ENCODE data around the gene ENAH.
"Not testable (repeated sequence)": the region's sequence is repeated elsewhere in the genome, so short reads cannot be mapped to it uniquely, and the experiment has no call there.

ENAH gene

DNA sequence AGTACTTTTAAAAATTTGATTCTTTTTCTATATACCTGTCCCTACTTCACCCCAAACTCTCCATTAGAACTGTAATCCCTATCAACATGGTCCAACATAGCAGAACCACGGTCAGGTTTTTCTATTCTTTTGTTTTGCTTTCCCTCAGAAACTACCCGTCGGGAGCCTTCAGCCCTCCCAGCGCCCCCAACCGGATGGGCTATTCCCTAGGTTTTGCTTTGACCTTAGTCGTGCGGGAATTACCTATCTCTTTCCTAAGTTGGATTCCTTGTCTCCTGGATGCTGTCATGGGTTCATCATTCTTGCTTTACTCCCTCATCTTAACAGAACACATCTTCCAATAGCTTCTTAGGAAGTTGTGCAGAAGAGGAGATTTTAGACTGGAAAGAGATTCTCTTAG, 127.5 kb downstream of the ENAH start:
- DNase-seq (ENCODE audit: low read depth), result no peak

DNA sequence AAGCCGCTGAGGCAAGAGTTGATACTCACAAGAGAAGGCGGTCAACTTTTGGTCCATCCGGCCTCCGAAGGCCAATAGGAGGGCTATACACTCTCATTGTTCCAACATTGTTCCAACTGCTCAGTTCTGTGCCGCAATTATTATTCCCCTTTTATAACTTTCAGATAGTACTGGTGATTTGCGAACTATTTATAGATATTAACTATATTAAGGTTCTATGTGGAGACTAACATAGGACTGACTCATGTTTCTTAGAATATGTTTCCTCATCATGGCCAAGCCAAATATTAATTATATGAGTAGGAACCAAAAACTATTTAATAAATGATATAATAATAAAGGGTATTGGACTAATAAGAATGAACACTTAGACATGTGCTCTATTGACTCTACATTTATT, 128.4 kb downstream of the ENAH start:
- DNase-seq (ENCODE audit: low read depth), result no peak

DNA sequence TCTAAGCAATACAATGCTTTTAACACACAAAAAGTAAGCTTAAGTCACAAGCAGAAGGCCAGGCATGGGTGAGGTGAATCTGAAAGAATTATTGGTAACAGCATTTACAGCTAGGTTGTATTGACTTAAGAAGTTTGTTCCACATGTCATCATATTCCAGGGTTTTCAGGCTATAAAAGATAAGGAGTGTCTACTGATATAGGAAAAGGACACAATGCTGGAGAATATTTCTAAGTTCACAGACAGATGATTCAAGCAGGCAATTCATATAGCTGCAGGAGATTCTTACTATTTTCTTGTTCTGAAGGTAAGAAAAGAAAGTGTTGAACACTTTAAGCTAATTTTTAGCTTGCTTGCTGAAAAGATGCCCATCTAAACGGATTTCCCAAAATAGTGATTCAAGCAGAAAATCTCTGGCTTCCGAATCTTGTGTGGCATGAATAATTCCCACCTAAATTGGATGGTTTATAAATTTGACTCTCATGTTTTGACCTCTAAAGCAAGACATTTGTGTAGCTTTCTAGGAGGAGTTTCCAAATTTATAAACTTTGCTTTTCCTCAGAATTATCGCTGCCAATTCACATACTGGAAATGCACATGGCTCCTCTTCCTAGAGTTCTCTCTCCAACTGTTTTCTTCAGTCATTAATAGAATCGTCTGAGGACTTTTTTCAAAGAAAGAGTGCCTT, 129.5 kb downstream of the ENAH start:
- DNase-seq (ENCODE audit: low read depth), result no peak

DNA sequence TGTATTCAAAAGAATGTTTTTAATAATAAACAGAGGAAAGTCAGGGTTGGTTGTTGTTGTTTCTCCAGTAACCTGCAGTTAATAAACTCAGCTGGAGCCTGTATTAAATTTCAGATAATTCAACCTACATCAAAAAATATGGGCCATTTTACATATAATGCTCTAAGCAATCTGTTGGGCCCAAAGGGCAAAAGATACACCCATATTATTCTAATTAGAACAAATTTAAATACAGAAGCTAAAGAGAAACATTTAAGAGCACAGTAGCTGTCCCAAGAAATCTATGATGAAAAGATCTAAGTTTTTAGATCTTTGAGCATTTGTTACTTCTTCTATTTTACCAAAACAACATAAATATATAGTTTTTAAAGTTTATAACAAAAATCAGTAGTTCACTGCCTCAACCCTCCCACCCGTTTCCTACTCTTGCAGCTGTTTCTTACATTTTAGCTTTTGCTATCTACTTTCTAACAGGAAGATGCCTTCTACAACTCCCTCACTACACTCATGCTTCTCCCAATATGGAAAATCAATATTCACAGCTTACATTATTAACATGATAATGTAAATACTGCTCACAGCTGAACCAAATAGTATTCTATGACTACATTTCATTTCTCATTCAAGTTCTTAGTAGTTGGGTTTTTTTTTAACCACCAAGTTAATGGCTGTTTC, 130.2 kb downstream of the ENAH start:
- no peak for DNase-seq (ENCODE audit: low read depth)

DNA sequence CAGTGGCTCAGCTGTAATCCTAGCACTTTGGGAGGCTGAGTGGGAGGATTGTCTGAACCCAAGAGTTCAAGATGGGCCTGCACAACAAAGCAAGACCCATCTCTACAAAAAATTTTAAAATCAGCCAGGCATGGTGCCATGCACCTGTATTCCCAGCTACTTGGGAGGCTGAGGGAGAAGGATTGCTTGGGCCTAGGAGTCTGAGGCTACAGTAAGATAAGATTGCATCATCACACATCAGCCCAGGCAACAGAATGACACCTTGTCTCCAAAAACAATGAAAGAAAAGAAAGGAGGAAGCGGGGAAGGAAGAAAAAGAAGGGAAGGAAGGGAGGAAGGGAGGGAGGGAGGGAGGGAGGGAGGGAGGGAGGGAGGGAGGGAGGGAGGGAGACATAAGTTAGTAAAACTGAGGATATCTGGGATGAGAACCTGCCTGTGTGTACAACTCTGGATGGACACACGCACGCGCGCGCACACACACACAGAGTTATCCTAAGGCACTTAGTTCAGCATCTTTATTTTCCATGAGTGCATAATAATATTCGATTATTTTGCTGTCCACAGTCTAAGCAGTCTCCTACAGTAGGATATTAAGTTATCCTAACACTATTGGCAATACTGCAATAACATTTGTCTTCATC, 132.2 kb downstream of the ENAH start:
- no peak for DNase-seq (ENCODE audit: low read depth)

DNA sequence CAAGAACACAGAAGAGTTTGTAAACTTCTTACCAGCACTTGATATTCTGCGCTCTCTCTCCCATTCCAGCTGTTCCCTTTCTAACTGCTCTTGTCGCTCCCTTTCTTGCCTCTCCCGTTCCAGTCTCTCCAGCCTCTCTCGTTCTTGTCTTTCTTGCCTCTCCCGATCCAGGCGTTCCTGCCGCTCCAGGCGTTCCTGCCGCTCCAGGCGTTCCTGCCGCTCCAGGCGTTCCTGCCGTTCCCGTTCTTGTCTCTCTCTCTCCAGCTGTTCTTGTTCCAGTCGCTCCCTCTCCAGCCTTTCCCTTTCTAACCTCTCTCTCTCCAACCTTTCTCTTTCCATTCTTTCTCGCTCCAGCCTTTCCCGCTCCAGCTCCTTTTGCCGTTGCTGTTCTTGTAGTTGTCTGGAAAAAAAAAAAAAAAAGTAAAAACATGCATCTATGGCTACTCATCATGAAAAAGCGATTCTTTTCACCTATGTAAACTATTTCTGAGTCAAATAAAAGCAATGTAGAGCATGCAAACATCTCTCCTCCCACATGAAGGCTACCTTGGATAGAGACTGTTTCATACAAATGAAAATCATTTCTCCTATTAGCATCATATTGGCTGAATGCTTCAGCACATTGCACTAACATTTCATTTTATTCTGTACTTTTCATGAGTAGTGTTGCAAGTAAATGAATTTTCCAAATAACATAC, 133.6 kb downstream of the ENAH start:
- DNase-seq (ENCODE audit: low read depth), result no peak

DNA sequence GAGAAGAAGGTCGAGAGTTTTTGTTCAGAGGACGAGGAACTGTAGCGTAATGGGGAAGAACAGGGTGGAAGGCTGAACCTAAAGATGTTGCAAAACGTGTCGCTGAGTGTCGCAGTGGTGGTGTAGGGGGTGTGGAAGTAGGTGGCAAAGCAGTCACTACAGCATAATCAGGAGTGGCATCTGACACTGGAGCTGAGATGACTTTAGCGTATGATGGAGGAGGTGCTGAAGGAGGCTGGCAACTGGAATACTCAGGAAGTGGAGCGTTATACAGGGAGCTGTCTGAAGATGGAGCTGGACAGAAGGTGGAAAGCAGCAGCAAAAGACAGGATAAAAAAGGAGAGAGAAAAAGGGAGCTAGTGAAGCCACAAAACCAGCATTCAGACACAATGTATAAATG, 135.2 kb downstream of the ENAH start:
- no peak for DNase-seq (ENCODE audit: low read depth)

DNA sequence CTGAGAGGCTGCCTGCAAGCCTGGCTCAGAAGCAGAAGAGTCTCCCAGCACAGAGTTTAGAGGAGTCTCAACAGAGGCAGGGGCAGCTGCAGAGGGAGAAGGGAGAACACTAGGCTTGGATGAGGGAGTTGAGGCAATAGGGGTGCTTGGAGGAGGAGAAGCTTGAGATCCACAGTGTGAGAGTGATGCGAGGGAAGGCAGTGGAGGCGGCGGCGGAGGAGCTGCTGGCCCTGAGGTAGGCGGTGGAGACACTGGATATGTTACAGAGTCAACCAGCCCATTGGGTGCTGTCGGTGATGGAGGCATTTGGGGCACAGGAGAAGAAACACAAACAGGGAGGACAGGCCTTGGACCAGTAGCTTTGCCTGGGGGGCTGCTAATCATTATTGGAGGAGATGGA, 135.7 kb downstream of the ENAH start:
- no peak for DNase-seq (ENCODE audit: low read depth)

DNA sequence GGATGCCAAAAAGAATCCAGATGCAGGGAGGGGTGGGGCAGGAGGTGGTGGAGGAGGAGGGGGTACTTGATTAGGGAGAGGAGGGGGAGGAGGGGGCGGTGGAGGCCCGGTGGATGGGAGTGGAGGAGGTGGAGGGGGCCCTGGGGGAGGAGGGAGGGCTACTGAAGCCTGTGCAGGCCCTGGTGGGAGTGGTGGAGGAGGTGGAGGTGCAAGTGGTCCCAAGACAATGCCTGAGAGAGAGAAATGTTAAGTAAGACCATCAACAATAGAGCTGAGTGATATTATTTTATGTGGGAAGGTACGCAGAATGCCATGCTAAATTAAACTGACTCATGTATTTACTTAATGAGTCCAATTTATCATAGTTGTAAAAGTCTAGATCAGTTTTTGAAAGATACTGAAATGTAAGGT, 138.2 kb downstream of the ENAH start:
- DNase-seq (ENCODE audit: low read depth), result no peak

DNA sequence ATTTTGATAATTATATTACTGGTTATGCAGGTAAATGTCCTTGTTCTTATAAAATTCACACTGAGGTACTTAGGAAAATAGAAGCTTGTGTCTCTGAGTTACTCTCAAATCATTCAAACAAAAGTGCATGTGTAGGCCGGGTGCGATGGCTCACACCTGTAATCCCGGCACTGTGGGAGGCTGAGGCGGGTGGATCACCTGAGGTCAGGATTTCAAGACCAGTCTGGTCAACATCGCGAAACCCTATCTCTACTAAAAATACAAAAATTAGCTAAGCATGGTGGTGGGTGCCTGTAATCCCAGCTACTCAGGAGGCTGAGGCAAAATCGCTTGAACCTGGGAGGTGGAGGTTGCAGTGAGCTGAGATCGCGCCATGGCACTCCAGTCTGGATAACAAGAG, 139.3 kb downstream of the ENAH start:
- DNase-seq (ENCODE audit: low read depth), result not testable (repeated sequence)

DNA sequence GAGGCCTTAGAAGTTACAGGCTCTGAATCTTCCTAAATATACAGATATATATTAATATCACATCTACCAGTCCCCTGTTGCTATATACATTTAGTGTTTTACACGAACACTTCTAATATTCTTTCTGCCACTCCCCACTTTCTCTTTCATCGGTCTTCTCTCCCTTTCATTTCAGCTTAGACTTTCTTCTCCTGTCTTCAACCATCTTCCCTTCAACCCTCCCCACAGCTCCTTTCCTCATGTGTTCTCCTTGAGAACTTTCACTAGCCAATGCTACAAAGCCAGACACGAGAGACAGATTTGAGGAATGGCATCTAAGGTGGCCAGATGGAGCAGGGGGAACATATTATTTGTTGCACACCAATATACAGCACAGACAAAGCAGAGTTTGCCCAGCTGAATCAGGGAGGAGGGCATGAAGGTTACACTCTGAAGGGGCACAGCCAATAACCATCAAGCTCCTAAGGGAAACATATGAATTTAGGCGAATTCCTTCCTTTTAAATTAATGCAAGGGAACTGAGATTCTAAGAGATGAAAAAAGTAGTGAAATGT, 141.0 kb downstream of the ENAH start:
- no peak for DNase-seq (ENCODE audit: low read depth)

DNA sequence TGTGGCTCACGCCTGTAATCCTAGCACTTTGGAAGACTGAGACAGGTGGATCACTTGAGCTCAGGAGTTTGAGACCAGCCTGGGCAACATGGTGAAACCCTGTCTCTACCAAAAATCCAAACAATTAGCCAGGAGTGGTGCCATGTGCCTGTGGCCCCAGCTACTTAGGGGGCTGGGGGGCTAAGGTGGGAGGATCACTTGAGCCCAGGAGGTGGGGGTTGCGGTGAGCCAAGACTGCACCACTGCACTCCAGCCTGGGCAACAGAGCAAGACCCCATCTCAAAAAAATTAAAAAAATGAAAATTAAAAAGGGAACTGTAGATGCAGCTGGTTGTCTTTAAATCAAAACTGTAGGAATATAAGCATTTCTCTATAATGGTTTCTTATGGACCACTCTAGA, 142.2 kb downstream of the ENAH start:
- DNase-seq (ENCODE audit: low read depth), result not testable (repeated sequence)

DNA sequence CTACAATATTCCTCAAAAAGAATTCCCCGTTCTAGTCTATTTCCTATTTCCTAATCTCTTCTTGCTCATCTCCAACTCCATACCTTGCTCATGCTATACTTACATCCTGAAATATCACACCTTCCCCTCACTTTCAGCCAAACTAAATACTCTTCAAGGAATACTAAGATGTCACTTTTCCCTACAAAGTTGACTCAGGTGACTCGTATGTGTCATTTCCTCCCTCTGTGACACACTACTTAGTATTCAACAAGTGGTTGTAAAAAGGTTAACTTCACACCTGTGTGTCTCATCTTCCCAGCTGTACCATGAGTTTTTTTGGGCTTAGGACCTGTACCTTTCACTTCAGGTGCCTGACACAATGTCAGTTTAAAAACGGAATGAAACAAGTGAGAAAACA, 143.2 kb downstream of the ENAH start:
- DNase-seq (ENCODE audit: low read depth), result no peak

DNA sequence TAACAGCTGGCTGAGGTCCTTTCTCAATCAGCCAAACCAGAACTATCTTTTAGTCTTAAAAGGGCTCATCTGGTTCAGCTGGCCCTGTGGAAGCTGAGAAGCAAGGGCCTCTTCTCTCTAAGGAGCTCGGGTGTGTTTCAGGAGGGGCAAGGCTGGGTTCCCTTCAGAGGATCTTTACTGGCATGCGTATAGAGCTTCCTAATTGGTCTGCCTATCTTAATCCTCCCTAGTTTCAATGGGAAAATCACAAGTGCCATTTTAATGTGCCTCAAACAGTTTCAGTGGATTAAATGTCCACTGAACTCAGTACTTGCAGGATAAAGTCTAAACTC, 143.6 kb downstream of the ENAH start:
- DNase-seq (ENCODE audit: low read depth), result no peak

DNA sequence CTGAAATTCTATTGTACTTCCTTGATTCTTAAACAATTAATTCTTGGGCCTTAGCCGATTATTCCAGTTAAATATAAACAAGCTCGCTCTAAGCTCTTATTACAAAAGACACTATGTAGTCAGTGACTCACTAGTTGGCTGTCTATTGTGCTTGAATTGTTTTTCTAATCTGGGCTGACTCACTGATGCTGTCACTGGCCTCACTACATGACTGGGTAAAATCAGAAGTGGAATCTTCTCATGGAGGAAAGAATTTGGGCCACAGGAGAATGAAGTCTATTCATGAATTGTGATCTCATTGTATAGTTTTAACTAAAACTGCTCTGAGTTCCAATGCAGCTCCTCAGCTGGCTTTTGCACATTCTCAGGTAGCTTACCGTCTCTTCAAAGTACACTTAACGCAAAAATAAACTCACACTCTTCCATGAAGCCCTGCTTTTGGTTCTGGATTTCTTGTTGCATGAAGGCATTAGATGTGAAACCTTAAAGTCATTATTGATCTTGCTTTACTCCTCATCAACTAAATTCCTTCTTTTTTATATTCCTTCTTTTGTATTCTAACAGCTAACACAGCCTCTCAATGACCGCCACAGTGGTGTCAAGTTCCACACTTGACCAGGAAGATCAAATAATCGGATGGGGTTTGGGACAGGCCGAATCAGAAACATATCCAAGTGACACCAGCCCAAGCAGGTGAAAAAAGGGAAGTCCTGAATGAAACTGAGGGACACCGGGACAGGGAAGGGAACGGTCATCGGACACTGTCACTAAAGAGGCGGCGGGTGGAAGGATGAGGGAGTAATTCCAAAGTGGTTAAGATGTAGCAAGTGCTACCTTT, 144.2 kb downstream of the ENAH start:
- no peak for DNase-seq (ENCODE audit: low read depth)

DNA sequence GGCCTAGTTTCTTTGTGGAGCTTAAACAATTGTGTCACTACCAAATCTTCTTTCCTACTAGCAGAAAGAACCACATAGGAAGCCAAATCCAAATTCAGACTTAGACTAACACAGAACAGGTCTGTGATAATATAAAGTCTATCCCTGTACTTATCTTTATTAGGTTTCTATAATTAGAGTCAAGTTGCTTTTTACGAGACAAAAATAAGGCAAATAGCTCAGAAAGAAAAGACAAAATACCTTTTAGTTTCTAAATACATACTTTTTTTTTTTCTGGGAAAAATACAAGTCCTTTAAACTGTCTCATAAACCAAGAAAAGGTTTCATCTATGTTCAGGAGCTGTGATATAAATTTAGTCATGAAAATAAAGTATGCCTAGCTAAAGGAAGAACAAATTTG, 146.2 kb downstream of the ENAH start:
- DNase-seq (ENCODE audit: low read depth), result no peak

DNA sequence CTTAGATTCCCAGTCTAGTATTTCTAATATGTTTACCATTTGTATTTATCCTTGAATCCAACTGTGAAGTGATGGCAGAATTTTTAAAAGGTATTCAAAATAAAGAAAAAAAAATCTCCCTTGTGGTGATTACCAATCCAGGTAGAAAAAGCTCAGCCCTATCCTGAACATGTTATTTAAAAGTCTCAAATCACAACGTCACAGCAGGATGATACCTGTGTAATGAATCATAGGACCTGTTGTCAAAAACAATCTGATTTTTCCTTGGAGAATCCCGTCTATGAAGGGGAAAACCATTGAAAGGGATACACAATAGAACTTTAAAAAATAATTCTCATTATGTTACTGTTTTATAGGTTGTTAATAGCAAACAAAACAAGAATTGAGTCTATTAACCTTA, 148.1 kb downstream of the ENAH start:
- DNase-seq (ENCODE audit: low read depth), result no peak

DNA sequence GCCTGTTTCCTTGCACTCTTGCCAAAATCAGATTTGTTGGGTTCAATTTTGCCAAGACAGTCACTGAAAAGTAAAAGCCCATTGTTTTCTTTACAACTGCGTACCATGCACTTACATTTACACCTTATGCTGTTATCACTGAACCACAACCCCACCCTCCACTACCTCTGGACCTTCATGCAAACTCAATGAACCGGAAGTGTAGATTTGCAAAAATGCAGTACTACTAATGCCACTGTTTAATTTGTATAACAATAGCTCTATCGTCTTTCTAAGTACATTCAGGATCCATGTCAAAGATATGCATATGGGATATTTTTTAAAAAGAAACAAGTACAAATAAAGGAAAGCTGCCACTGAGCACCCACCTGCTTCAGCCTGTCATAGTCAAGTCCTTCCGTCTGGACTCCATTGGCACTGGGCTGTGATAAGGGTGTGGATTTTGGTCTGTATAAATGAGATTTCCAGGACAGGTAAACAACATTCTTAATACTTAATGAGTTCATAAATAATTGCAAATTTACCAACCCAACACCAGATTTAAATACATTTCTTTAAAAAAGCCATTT, 152.2 kb downstream of the ENAH start:
- no peak for DNase-seq (ENCODE audit: low read depth)

DNA sequence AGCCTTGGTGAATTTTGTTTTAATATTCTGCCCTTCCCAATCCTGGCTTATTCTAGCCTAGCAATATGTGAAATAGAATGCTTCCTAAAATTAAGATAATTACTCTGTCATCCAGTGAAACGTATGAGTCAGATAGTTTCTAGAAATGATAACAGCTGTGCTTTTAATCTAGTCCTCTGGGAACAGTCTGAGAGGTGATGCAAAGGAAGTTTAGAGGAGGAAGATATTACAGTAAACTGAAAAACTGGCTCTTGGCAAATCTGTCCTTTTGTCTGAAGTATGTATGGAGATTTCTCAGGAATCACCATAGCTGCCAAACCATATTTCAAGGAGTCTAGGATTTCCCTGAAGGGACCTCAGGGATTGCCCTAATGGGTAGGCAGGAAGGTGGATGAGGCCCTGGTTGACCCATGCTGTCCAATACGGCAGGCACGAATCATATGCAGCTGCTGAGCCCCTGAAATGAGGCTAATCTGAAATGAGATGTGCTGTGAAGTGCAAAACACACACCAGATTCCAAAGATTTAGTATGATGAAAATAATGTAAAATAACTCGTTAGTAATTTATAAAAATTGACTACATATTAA, 154.3 kb downstream of the ENAH start:
- DNase-seq (ENCODE audit: low read depth), result no peak

DNA sequence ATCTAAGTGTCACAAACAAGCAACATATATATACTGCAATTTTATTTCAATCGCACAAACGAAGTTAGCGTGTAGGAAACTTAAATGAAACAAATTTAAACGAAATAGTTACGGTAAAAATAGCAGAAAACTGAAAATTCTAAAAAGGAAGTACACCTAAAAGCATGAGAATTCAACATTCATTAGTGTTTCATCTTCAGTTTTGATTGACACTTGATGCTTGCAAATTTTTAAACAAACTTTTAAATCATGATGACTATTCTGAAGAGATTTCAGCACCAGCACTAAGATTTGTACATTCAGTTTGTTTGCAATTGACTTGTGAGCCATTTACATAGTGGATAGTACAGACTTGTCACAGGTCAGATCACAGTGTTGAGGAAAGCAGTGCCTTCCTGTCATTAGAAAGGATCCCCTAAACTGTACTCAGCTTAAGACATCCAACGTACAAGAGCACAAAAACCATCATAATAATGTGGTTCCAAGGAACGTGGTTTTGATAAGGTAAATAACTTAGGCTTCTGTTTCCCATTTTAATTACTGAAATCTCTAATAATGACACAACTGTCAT, 158.0 kb downstream of the ENAH start:
- no peak for DNase-seq (ENCODE audit: low read depth)

Data from stimulated activated CD8-positive, alpha-beta memory T cell treated with anti-CD3 and anti-CD28 coated beads, Interleukin-12 subunit alpha, Interleukin-12 subunit beta, amount 100 ng/mL, for 4 hours (primary cell).